Ovary (tissue), 3 donors: ENCODE measurements around the gene ARHGAP22.

Experiments
- CTCF ChIP-seq, 3 donors: fragments of 450-650 bp in 2 of 3; fragments of 200-600 bp in 1 of 3; IDR thresholded peaks; one replicate each; pipeline versions ENCODE4 v1.5.1 to v1.8.0; 2016 to 2022; ENCODE audit warnings: antibody characterized with exemption in 3 of 3, mild to moderate bottlenecking in 1 of 3
- POLR2A ChIP-seq: fragments of 450-650 bp; IDR thresholded peaks from one replicate; pipeline ENCODE4 v1.6.1; 2017; ENCODE audit warnings: antibody characterized with exemption, mild to moderate bottlenecking, moderate library complexity
- donor health status: DM: no; HTN: no; CAD: no.

GRCh38 chr10:48511066-48511874 lies 93.6 kb downstream of the ARHGAP22 start:
- TF ChIP-seq CTCF (IDR thresholded peaks at IDR 0.05) (no peak), POLR2A (no peak)
